NAMALWA (cell line): Measurements from ENCODE around the gene ABTB1.

Experiments
- DNase-seq: peaks from one replicate; pipeline ENCODE4 v3.0.0-alpha.2; 2015; ENCODE audit warnings: low spot score

ABTB1 gene

DNA sequence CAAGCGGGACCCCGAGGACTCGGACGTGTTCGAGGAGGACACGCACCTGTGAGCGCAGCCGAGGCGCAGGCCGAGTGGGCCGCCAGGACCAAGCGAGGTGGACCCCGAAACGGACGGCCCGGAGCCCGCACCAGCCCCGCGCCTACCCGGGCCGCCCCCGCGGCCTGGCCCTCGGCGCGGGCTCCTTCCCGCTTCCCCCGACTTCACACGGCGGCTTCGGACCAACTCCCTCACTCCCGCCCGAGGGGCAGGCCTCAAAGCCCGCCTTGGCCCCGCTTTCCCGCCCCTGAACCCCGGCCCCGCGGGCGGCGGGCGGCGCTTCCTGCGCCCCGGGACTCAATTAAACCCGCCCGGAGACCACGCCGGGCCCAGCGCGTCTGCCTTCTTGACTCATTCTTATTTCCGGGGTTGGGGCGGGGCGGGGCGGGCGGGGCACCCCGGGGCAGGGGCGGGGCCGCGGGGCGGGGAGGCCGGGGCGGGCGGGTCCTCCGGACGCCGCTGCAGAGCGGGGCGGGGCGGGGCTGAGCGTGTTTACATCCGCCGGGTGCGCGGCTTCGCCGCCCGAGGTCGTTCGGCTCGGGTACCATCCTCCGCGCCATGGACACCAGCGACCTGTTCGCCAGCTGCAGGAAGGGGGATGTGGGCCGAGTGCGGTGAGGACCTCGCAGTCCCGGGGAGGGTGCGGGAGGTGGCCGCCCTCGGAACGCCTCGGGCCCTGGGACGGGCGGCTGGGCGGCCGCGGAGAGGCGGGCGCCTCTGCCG is at the start of gene ABTB1:
TSS of gene ABTB1 (plus strand) at position 524 of the 762 bp plus-strand sequence. CDS start at position 598, 74 bp downstream.
- peak; percentile 80 for DNase-seq

DNA sequence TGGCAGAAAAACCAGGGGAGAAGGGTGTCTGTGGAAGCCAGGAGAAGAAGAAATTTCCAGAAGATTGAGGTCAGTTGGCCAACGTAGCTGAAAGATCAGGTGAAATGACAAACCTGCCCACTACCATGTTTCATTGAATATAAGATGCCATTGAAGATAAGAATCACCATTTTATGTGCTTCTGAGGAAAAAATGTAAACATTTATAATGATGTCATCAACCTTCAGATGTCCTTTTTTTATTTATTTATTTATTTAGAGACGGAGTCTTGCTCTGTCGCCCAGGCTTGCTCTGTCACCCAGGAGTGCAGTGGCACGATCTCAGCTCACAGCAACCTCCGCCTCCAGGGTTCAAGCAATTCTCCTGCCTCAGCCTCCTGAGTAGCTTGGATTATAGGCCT is 48.7 kb upstream of the ABTB1 start:
- DNase-seq: no peak

DNA sequence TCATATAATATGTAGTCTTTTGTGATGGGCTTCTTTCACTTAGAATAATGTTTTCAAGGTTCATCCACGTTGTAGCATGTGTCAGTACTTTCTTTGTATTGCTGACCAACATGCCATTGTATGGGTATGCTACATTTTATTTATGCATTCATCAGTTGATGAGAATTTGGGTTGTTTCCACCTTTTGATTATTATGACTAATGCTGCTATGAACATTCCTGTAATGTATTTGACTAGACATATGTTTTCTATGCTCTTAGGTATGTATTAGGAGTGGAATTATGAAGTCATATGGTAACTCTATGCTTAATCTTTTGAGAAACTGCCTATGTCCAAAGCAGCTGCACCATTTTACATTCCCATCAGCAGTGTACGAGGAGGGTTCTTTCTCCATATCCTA is 46.9 kb upstream of the ABTB1 start:
- no peak for DNase-seq

DNA sequence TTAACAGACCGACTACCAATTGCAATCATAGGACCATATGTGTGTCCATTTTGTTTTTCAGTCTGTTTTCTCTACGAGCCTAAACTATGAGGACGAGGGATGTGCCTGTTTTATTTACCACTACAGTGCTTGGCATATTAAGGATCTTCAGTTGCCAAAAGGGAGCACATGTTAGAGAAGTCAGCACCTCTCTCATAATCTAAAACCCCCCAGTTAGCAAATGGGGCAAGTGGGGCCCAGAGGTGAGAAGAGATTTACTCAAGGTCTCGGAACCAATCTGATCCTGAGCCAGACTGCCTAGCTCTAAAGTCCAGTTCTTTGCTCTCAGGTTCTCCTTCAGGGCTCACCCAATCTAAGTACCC is 44.3 kb upstream of the ABTB1 start:
- DNase-seq: no peak

DNA sequence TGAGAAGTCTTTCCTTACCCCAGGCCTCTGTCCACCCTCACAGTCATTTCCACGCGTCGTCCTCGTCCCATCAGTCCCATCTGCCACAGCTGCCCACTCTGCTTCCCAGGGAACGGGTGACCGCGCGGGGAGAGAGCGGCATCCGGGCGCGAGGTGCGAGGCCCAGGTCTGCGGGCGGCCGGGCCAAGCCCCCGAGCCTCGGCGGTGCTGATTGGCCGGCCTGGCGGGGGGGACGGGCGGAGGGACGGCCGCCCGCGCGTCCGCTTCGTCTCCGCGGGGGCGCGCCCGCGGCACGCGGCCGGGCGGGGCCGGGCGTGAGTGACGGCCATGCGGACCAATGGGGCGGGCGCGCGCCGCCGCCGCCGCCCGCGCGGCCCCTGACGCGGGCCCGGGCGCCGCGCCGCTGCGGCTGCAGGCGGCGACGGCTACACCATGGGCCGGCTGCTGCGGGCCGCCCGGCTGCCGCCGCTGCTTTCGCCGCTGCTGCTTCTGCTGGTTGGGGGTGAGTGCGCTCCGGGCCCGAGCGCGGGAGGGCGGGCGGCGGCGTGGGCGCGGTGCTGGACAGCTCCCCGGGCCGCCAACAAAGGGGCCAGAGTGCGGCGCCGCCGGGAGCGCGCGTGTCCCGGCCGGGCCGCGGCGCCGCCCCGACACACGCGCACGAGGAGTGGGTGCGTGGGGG is 43.8 kb upstream of the ABTB1 start, which contains the start of gene PODXL2:
TSS of gene PODXL2 (plus strand) at position 398 of the 679 bp plus-strand sequence. CDS start at position 433, 35 bp downstream.
- DNase-seq: no peak

DNA sequence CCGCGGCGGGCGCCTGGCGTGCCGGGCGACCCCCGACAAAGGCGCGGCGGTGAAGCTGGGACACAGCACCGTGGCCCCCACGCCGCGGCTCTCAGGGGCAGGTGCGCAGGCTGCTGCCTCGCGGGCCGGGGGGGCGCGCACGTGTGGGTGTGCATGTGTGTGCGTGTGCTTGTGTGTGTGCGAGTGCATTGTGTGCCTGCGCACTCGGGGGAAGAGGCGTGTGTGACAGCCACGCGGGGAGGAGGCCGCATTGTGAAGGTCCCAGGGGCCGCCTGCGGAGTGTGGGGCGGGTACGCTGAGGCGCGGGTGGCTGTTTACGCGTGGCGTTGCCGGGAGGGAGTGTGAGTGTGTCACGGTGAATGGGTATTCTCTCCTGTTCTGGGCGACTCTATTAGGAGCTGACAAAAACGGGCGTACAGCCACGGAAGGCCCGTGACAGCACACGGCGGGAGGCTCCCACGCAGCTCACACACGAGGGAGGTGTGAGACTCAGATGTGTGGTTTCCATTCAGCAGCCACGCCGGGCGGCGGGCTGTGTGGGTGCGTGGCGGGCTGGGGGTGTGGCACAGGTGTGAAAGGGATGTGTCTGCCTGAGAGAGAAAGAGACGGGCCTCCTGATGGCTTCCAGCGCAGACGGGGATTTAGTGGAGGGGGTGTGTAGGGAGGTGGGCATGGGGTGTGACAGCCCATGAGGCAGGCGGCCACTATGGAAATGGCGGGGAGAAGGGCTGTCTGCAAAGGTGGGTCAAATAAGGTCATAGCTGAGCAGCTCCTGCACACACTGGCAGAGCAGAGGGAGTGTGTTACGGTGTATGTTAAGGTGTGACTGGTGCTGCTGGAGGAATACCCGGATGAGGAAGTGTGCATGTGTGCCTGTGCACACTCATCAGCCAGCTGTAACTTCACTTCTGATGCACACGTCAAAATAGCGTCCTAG is 43.0 kb upstream of the ABTB1 start:
- peak; percentile 20 for DNase-seq

DNA sequence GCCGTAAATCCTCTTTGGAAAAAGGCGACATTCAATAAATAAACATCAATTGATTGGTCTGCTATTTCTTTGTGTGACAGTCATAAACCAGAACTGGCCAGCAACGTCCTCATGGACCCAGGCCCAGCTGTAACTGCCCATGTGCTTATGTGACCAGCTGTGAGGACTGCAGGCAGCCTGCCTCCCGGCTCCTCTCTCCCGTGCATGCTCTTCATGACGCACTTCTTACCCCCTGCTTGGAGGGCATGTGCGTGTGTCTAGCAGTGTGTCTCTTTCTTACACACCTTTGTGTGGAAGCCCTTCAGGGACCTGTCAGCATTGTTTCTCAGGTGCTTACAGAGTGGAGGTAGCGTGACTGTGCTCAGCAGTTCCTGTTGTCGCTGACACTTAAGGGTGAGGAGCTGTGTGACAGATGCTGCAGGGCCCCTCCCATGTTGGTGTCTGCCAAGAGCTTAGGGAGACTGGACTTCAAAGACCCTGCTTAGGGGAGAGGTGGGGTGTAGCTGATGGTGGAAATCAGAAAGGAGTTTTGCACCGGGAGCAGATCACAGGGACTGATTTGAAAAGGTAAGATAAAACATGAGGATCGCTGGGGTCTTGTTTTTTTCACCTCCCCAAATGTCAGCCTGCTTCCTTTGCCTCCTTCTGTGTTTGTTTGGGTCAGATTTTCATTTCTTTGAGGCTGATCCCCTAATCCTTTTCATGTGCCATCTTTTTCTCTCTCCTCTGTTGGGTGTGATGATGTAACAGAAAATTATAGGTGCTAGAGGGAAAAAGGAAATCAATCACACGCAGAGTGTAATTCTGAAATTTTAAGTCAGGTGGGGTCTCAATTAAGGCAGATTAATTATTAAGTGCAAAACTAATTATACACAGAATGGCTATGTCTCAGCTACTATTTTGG is 41.7 kb upstream of the ABTB1 start:
- no peak for DNase-seq

DNA sequence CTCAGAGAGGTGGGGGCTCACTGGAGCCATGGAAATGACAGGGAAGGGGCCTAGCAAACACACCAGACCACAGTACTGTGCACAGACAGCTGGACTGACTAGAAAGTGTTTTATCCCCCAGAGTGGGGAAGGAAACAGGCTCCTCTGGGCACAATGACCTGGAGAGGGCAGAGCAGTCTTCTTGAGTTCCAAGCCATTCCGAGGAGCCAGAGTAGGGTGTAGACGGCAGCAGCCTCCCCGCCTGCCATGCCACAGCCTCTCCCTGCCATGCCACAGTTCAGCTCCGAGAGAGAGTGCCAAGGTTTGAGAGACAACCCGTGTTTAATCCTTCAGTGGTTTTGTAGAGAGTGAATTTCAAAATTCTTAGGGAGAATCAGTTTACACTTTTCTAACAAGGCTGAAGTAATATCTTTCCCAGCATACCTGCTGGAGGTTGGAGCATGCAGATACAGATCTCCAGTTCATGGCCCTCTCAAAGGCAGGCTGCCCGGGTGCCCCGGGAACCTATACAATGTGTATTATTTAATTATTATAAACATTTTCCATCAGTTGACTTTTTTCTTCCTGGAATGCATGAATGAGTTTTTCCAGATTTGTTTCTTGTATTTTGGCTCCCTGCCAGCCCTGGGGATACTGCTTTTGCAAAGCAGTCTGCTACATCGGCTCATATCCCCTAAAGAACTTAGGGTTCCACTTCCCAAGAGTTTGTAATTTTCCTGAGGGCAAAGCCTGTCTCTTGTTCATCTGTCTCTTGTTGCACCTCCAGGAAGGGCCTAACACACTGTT is 40.5 kb upstream of the ABTB1 start:
- DNase-seq: no peak

DNA sequence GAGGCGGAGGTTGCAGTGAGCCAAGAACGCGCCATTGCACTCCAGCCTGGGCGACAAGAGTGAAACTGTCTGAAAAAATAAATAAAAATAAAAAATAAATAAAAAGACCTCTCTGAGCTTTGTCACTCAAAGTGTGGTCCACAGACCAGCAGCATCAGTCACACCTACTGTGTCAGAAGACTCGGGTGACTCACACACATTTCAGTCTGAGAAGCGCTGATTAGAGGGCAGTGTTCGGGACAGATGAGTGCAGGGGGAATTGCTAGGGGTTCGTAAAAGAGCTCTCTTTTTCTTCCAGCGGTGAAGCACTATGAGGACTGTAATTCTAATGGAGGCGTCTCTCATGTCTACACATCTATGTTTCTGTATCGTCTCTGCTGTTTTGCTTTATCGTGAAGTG is 38.1 kb upstream of the ABTB1 start:
- DNase-seq: no peak

DNA sequence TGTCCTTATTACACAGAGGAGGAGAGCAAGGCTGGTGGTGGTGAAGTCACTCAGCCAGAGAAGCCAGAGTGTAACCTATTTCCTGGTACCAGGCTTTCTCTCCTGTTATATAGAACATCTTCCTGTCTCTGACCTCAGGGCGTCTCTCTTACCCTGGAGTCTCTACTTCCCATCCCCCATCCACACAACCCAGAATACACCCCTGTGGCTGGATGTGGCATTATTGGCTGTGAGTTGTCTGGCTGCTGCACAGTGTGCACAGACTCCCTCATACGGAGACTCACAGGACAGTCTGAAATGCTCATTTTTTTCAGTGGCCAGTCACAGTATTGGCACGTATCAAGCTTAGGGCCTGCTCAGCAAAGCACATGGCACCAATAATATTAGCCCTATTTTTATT is 35.2 kb upstream of the ABTB1 start:
- peak; percentile 17 for DNase-seq

DNA sequence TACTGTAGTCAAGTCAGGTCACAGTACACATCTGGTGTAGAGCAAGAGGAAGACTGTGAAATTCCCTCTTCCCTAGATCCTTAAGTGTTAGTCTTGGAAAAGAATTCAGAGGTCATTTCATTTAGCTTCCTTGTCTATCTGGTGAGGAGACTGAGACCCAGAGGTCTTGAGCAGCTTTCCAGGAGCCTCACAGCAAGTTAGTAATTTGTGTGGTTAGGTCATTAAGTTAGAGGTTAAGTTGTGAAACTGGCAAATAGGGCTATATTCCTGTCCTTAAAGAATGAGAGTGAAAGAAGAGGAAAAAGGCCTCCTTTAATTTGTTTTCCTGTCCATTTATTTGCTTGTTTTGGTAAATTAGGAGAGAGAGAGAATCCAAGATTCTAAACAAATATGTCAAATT is 34.8 kb upstream of the ABTB1 start:
- no peak for DNase-seq

DNA sequence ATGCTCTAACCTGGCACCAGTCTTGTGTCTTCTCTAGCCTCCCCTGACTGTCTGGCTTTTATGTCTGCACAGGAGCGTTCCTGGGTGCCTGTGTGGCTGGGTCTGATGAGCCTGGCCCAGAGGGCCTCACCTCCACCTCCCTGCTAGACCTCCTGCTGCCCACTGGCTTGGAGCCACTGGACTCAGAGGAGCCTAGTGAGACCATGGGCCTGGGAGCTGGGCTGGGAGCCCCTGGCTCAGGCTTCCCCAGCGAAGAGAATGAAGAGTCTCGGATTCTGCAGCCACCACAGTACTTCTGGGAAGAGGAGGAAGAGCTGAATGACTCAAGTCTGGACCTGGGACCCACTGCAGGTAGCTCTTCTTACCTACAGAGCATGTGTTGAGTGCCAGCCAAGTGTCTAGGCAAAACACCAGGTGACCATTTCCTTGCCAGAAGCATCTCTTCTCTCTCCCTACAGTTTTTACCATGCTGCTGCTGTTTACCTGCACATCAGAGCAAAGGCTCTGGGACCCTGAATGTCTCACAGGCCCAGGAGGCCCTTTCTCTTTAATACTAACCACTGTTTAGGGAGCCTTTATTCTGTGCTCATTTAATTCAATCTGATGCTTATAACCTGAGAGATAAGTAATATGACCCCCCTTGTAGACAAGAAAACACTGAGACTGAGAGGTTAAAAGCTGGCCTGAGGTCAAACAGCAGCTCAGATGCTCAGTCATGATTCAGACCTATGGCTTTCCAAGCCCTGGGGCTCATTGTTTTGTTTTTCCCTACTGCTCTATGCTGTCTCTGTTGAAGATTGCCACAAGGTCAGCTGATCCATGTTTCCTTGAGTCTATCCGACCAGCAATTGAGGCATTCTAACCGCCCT is 33.3 kb upstream of the ABTB1 start:
- no peak for DNase-seq

DNA sequence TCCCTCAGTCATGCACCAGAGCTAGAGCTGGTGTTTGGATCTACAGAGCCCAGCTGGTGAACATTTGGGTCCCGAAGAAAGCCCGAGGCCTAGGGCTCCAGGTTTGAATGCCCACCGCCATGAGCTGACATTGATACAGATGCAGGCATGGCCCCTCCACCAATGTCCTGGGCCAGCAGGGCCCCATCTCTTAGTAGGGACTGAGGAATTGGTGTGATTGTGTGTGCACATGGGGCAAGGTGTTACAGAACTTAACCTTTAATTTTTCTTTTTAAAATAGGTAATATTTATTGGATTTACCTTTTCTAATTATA is 32.8 kb upstream of the ABTB1 start:
- DNase-seq: no peak

DNA sequence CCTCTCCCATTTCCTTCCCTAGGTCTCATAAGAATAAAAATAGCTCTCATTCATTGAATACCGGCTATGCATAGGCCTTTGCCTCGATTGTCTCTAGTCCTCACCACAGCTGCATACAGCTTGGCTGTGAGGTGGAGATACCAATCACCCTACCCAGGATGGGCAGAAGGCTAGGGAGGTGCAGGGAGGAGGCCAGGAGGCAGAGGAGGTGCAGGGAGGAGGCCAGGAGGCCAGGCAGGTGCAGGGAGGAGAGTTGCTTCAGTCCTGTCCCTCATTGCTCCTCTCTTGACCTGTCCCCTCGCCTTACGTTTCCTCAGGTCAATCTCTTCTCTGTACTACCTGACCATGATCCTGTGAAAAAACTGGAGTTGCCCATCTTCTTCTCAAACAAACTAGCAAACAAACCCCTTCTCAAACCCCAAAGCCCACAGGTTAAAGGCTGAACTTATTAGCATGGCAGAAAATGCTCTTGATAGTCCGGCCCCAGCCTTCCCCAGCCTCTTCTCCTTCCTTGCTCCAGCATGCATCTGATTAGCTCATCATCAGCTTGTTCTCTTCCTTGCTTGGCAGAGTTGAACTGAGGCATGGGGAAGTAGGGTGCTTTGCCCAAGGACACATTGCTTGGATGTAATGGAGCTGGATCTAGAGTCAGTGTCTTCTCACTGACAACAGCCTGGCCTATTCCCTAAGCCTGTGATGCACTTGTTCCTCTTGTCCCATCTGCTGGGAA is 27.9 kb upstream of the ABTB1 start:
- no peak for DNase-seq

DNA sequence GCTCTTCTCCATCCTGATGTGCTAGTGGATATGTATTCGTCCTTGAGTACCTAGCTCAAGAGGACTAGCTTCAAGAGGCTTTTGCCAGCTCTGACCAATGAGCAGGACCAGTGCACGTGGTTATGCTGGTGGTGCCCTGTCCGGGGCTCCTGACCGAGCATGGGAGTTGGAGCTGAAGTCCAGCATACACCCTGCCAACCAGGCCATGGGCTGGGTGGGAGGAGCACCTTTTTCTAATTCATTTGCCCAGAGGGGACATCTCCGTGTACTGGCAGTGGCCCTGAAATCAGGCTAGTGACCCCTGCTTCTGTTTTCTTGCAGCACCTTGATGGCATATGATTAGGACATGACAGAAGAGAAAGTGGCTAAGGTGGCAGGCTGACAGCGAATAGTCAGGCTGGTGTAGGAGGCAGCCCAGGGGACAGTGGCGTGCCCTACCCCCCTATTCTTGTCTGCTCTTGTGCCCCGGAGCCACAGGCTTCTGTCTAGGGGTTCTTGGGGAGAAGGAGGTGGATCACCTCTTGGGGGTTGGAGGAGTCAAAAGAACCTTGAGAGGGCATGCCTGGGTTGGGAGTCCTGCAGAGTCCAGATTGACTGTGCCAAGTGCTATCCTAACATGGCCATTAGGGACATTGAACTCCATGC is 27.3 kb upstream of the ABTB1 start:
- no peak for DNase-seq

DNA sequence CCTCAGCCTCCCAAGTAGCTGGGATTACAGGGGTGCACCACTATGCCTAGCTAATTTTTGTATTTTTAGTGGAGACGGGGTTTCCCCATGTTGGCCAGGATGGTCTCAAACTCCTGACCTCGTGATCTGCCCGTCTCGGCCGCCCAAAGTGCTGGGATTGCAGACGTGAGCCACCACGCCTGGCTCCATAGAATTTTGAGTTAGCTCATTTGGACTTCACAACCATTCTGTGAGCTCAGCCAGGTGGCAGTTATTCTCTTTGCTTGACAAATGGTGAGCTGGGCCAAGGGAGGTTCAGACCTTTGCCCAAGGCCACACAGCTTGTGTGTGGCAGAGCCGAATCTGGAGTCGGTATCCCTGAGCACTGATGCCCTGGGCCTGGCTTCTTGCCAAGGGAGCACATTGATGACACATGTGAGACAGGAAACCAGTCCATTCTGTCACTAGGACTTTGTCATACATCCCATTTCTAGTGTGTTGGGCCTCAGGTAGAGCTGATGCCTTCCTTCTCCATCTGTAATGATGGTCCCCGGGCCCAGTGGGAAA is 26.2 kb upstream of the ABTB1 start:
- DNase-seq: no peak

DNA sequence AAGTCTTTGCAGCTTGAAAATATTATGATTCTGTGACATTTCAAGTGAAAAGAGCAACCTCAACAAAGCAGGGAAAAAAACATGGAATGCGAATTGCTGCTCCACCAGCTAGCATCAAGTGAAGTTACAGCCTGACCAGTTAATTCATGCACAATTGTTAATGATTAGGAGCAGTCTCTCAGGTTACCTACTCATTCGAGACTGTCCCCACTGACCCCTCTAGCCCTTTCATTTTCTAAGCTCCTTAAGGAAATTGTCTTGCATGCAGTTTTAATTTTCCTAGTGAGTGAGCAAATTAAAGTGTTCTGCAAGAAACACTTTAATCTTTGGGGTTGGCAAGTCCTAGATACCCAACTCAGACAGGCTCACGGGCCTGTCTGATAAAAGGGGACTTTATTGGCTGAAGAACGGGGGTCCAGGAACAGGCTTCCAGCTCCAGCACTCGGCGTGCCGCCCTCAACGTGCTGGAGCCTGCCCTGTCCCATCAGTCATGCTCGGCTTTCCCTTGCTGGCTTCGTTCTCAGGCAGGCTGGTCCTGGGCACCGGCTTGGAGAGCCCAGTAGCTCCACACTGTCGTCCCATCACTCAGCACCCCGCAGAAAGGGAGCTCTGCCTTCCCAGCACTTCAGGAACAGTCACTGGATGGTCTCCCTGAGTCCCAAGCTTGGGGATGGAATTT is 25.4 kb upstream of the ABTB1 start:
- DNase-seq: no peak

DNA sequence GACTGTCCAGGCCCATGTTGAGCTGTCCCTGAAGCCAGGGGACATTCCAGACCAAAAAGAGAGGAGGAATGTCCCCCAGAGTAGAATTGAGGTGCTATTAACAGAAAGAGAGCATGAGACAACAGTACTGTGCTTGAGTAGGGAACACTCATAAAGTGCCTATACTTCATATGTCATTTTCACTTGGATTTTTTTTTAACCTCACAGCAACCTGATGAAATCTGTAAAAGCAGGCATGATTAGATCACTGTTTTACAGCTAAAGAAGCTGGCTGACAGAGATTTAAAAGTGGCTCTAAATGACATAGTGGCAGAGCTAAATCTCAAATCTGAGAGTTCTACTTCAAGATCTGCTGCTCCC is 24.9 kb upstream of the ABTB1 start:
- no peak for DNase-seq
